T-cell (primary cell): Measurements from ENCODE around the gene ZNF607. TPM values are rescaled to one million over a fixed set of nuclear protein-coding genes. Genes with fewer than 3 reads are reported as not detected.

Source experiments
- ATAC-seq, 4 experiments: fragments of 200-7000 bp in 3 of 4; fragments of 150-1000 bp in 1 of 4; cut with Tn5 transposase; replicated peaks in 1 of 4; 1 replicate in 3 of 4; 2 replicates in 1 of 4; pipeline ENCODE4 v1.10.0; 2021; ENCODE audit warnings: moderate library complexity in 3 of 4, mild to moderate bottlenecking in 2 of 4, moderate number of reproducible peaks in 1 of 4
- CTCF ChIA-PET, 2 donors: fragments of 300-600 bp; sonication (Branson Sonifier 250); formaldehyde crosslinking; loops; one replicate each; lab custom pipeline; 2022; ENCODE audit warnings: antibody characterized with exemption in 2 of 2; lab: Charles Lee
- POLR2A ChIA-PET, 2 donors: fragments of 300-600 bp; sonication (Branson Sonifier 250); formaldehyde crosslinking; loops; one replicate each; lab custom pipeline; 2022; ENCODE audit warnings: antibody characterized with exemption in 2 of 2; lab: Charles Lee
- DNase-seq, 35 experiments: peaks; one replicate each; pipeline versions ENCODE4 v3.0.0 to v3.0.0-alpha.2; 2013 to 2023
- H3K27ac ChIP-seq: one replicate; pipeline ENCODE4 v1.5.1; 2013; ENCODE audit warnings: low read length
- H3K27me3 ChIP-seq, 2 experiments: replicated peaks in 1 of 2; 1 replicate in 1 of 2; 2 replicates in 1 of 2; pipeline versions ENCODE4 v1.6.1 to v1.7.0; 2013; ENCODE audit warnings: low read length in 1 of 2, mixed read lengths in 1 of 2; ENCODE audit not compliant: control insufficient read depth in 2 of 2, insufficient read depth in 2 of 2; ENCODE audit errors: extremely low read depth in 1 of 2
- H3K36me3 ChIP-seq, 2 donors: 1 replicate in 1 of 2; 2 replicates in 1 of 2; pipeline versions ENCODE4 v1.6.1 to v1.7.0; 2013; ENCODE audit warnings: low read length in 1 of 2; ENCODE audit not compliant: control insufficient read depth in 2 of 2, insufficient read depth in 1 of 2; ENCODE audit errors: extremely low read depth in 1 of 2
- H3K4me1 ChIP-seq, 2 experiments: 1 replicate in 1 of 2; 2 replicates in 1 of 2; pipeline versions ENCODE4 v1.6.1 to v1.7.0; 2013; ENCODE audit warnings: low read length in 2 of 2, mixed read lengths in 1 of 2; ENCODE audit not compliant: insufficient read depth in 2 of 2, control insufficient read depth in 1 of 2; ENCODE audit errors: extremely low read depth in 1 of 2
- H3K4me3 ChIP-seq, 2 donors: 1 replicate in 1 of 2; 2 replicates in 1 of 2; pipeline versions ENCODE4 v1.5.1 to v1.7.0; 2013; ENCODE audit warnings: mild to moderate bottlenecking in 2 of 2, low read length in 1 of 2, moderate library complexity in 1 of 2; ENCODE audit not compliant: control insufficient read depth in 1 of 2; ENCODE audit errors: extremely low read depth in 1 of 2
- H3K9me3 ChIP-seq: 2 replicates; pipeline ENCODE4 v1.7.0; 2013
- H3K27ac Mint-ChIP-seq, 2 donors: one replicate each; pipeline ENCODE4 v1.8.0; 2020 to 2021; ENCODE audit warnings: mild to moderate bottlenecking in 2 of 2, mixed read lengths in 2 of 2
- H3K27me3 Mint-ChIP-seq, 2 donors: one replicate each; pipeline ENCODE4 v1.8.0; 2021 to 2022; ENCODE audit warnings: mixed read lengths in 2 of 2
- H3K36me3 Mint-ChIP-seq: one replicate; pipeline ENCODE4 v1.8.0; 2021; ENCODE audit warnings: mixed read lengths
- H3K4me1 Mint-ChIP-seq, 3 donors: one replicate each; pipeline ENCODE4 v1.8.0; 2020 to 2022; ENCODE audit warnings: mixed read lengths in 3 of 3, mild to moderate bottlenecking in 1 of 3
- H3K4me3 Mint-ChIP-seq, 3 donors: one replicate each; pipeline ENCODE4 v1.8.0; 2020 to 2022; ENCODE audit warnings: mild to moderate bottlenecking in 3 of 3, mixed read lengths in 3 of 3, moderate library complexity in 3 of 3
- H3K9me3 Mint-ChIP-seq, 3 donors: one replicate each; pipeline ENCODE4 v1.8.0; 2020 to 2022; ENCODE audit warnings: mixed read lengths in 3 of 3
- WGBS: methylation state at CpG from one replicate; pipeline ENCODE4 v1.1.5; 2013; ENCODE audit warnings: missing lambda C conversion rate; ENCODE audit not compliant: insufficient coverage; 5-methylcytosine and 5-hydroxymethylcytosine counted together
- total RNA-seq, 35 experiments: library from RNA in 6 of 35; stranded (reverse) in 6 of 35; fragments of 120-200 nt in 1 of 35; gene quantifications; one replicate each; pipeline versions ENCODE4 v1.2.1 to v1.2.4 and lab custom pipeline; 2013 to 2026

The ZNF607 gene
- total RNA-seq, 5 donors from 2014 or later (not counting 1 experiment from before 2014, with no cell fraction given), result 5.3 to 14.7 (median 8.6) TPM

- CTCF ChIA-PET, result no interaction called here
- H3K9me3 Mint-ChIP-seq, result no peaks in the 10 kb centered on the region
- H3K4me1 Mint-ChIP-seq, result peaks cover 28 to 34% (median 32%) of the 10 kb centered on the region in 3 donors
- under 1% methylated on average over 34 of the region's 34 CpGs for WGBS
- H3K27me3 ChIP-seq, result no peaks in the 10 kb centered on the region
- no peaks in the 10 kb centered on the region for H3K36me3 ChIP-seq
- DNase-seq (peak in 34 of 35 experiments; percentile 22 to 81 (median 66)), ATAC-seq (peak; percentile 75 to 81 (median 76))
- H3K27me3 Mint-ChIP-seq, result no peaks in the 10 kb centered on the region
- H3K4me3 ChIP-seq, result peak within 1 kb of the TSS; percentile 70 to 95
- peaks cover 12% of the 10 kb centered on the region for H3K36me3 Mint-ChIP-seq
- peak within 1 kb of the TSS; percentile 94 to 95 for H3K27ac Mint-ChIP-seq
- peak within 1 kb of the TSS; percentile 80 for H3K27ac ChIP-seq
- peaks cover 11 to 16% of the 10 kb centered on the region in 2 experiments for H3K4me1 ChIP-seq
- POLR2A ChIA-PET, result no interaction called here
- no peaks in the 10 kb centered on the region for H3K9me3 ChIP-seq
- H3K4me3 Mint-ChIP-seq, result peak within 1 kb of the TSS; percentile 94 to 97 (median 94)
Measured at GRCh38 chr19:37655301-37655688, 64.3 kb downstream of the ZNF607 start, which contains the start of gene ZFP30. Gene ZFP30, minus strand, starts transcription at chr19:37655465. Its CDS starts 7,643 bp downstream, at chr19:37647822.

GRCh38 chr19:37654629-37655300, 64.8 kb downstream of the ZNF607 start:
- ChIA-PET POLR2A (no interaction called here), CTCF (no interaction called here)
- peaks cover 15% of the 10 kb centered on the region for H3K36me3 Mint-ChIP-seq

GRCh38 chr19:37654118-37654517, 65.4 kb downstream of the ZNF607 start:
- CTCF ChIA-PET, result interaction anchor here in 1 of 2 donors (0.7 to 0.9 kb wide), 2 partner anchors 17 to 41 kb away, joined by 3 read pairs; no protein-coding TSS in a partner anchor
- DNase-seq, result no peak
- no peaks in the 10 kb centered on the region for H3K27me3 Mint-ChIP-seq
- peak overlapping the region; percentile 80 for H3K27ac ChIP-seq
- H3K36me3 ChIP-seq, result peaks cover 0 to 8% of the 10 kb centered on the region in 2 donors
- peaks cover 16% of the 10 kb centered on the region for H3K36me3 Mint-ChIP-seq
- ATAC-seq, result no peak
- H3K9me3 ChIP-seq, result no peaks in the 10 kb centered on the region
- H3K27ac Mint-ChIP-seq, result peak overlapping the region; percentile 94 to 95
- peak overlapping the region; percentile 94 to 97 (median 94) for H3K4me3 Mint-ChIP-seq
- no peaks in the 10 kb centered on the region for H3K27me3 ChIP-seq
- peak overlapping the region; percentile 70 to 95 for H3K4me3 ChIP-seq
- H3K4me1 ChIP-seq, result peaks cover 11 to 16% of the 10 kb centered on the region in 2 experiments
- POLR2A ChIA-PET, result no interaction called here
- peaks cover 28 to 34% (median 32%) of the 10 kb centered on the region in 3 donors for H3K4me1 Mint-ChIP-seq
- no peaks in the 10 kb centered on the region for H3K9me3 Mint-ChIP-seq
- 17% methylated on average over 3 of the region's 5 CpGs for WGBS

More at GRCh38 chr19:37654629-37655300, 64.8 kb downstream of the ZNF607 start:
- peaks cover 0 to 2% of the 10 kb centered on the region in 2 donors for H3K36me3 ChIP-seq
- H3K9me3 ChIP-seq, result no peaks in the 10 kb centered on the region
- H3K4me3 Mint-ChIP-seq, result peak overlapping the region; percentile 94 to 97 (median 94)
- H3K4me3 ChIP-seq, result peak overlapping the region; percentile 70 to 95
- peak in 3 of 4 experiments; percentile 5 to 18 (median 16) for ATAC-seq
- H3K9me3 Mint-ChIP-seq, result no peaks in the 10 kb centered on the region
- H3K27ac Mint-ChIP-seq, result peak overlapping the region; percentile 94 to 95
- no peaks in the 10 kb centered on the region for H3K27me3 ChIP-seq
- H3K27me3 Mint-ChIP-seq, result no peaks in the 10 kb centered on the region
- peaks cover 28 to 34% (median 32%) of the 10 kb centered on the region in 3 donors for H3K4me1 Mint-ChIP-seq
- WGBS, result under 1% methylated on average over 40 of the region's 40 CpGs
- peak overlapping the region; percentile 80 for H3K27ac ChIP-seq
- peak in 25 of 35 experiments; percentile 0 to 37 (median 7) for DNase-seq
- peaks cover 11 to 16% of the 10 kb centered on the region in 2 experiments for H3K4me1 ChIP-seq

Other genes with a start within 250 kb of the ZNF607 start
- gene ZNF793, start 212.8 kb downstream of the ZNF607 start, total RNA-seq, result 10 to 100 TPM in 2 of 5 donors, 1 to 10 TPM in 3; 3.1 to 11.1 (median 8.6) TPM
- 10 to 100 TPM in 3 of 5 donors, 1 to 10 TPM in 2; 6.4 to 16.4 (median 10.1) TPM for gene ZNF571, start 125.0 kb downstream of the ZNF607 start, total RNA-seq
- gene ZNF540, start 124.9 kb downstream of the ZNF607 start, total RNA-seq, result 10 to 100 TPM; 11.7 to 14.7 (median 13.8) TPM
- 10 to 100 TPM in 4 of 5 donors, 1 to 10 TPM in 1; 7.7 to 17.4 (median 15.0) TPM for gene ZFP30, start 64.3 kb downstream of the ZNF607 start, total RNA-seq
- 10 to 100 TPM; 18.6 to 24.8 (median 23.8) TPM for gene ZNF573, start 59.8 kb upstream of the ZNF607 start, total RNA-seq
- not detected for gene WDR87, start 186.8 kb upstream of the ZNF607 start, total RNA-seq
- gene SIPA1L3, start 187.4 kb upstream of the ZNF607 start, total RNA-seq, result 10 to 100 TPM; 26.2 to 40.6 (median 35.5) TPM